ENCODE measurements around the gene MSL1.
A peak's percentile ranks its signal among the peaks of the same experiment; 100 is the strongest.

The MSL1 gene

GRCh38 chr17:40121181-40122135 lies at the start of gene MSL1:
MSL1 (plus strand) TSS chr17:40121971; CDS start chr17:40122613, 642 bp downstream.
- peak in 53 of 56 donors; percentile 14 to 90 (median 77) for DNase-seq

- DNase-seq = peak; percentile 68 to 98 (median 90)
Measured at GRCh38 chr17:40072040-40072734, 49.6 kb upstream of the MSL1 start.

GRCh38 chr17:40072735-40073346 lies 48.9 kb upstream of the MSL1 start:
- DNase-seq = peak in 2 of 56 donors; percentile 55 to 72

- DNase-seq = peak in 5 of 56 donors; percentile 29 to 44 (median 31)
Measured at GRCh38 chr17:40073454-40074174, 48.2 kb upstream of the MSL1 start.

GRCh38 chr17:40074175-40074512 lies 47.6 kb upstream of the MSL1 start:
- no peak for DNase-seq

GRCh38 chr17:40074871-40075200 lies 46.9 kb upstream of the MSL1 start:
- no peak for DNase-seq

- peak in 54 of 56 donors; percentile 43 to 92 (median 79) for DNase-seq
Measured at GRCh38 chr17:40075201-40075941, 46.4 kb upstream of the MSL1 start.

- no peak for DNase-seq
Measured at GRCh38 chr17:40075942-40076498, 45.8 kb upstream of the MSL1 start.

GRCh38 chr17:40076591-40076990 lies 45.2 kb upstream of the MSL1 start:
- DNase-seq = no peak

- DNase-seq = no peak
Measured at GRCh38 chr17:40079545-40079944, 42.2 kb upstream of the MSL1 start.

GRCh38 chr17:40084477-40084876 lies 37.3 kb upstream of the MSL1 start:
- DNase-seq = no peak

GRCh38 chr17:40086150-40087044 lies 35.4 kb upstream of the MSL1 start:
- DNase-seq = peak in 12 of 56 donors; percentile 22 to 69 (median 24)

- DNase-seq = no peak
Measured at GRCh38 chr17:40087049-40087794, 34.5 kb upstream of the MSL1 start.

GRCh38 chr17:40087903-40088718 lies 33.7 kb upstream of the MSL1 start:
- no peak for DNase-seq

GRCh38 chr17:40089077-40089895 lies 32.5 kb upstream of the MSL1 start:
- no peak for DNase-seq
